Mesenchymal stem cell (in vitro differentiated cells and primary cell): ENCODE data around the gene SLC6A18.

ENCODE experiments used
- DNase-seq: peaks from one replicate; pipeline ENCODE4 v3.0.0-alpha.2; 2013
- H2AFZ ChIP-seq: one replicate; pipeline ENCODE4 v1.6.1; 2013; ENCODE audit warnings: low read depth, mild to moderate bottlenecking, control low read depth, inconsistent platforms, low read length, moderate library complexity
- H2AK5ac ChIP-seq: 2 replicates; pipeline ENCODE4 v1.6.1; 2013; ENCODE audit warnings: low read length, moderate library complexity, mild to moderate bottlenecking, inconsistent platforms; ENCODE audit not compliant: severe bottlenecking
- H2BK120ac ChIP-seq: one replicate; pipeline ENCODE4 v1.6.1; 2013; ENCODE audit warnings: low read depth, mild to moderate bottlenecking, inconsistent platforms, low read length, moderate library complexity
- H2BK12ac ChIP-seq, 2 experiments: one replicate each; pipeline ENCODE4 v1.6.1; 2013; ENCODE audit warnings: inconsistent platforms in 2 of 2, low read length in 2 of 2, mild to moderate bottlenecking in 2 of 2, moderate library complexity in 2 of 2, control low read depth in 1 of 2
- H2BK15ac ChIP-seq: one replicate; pipeline ENCODE4 v1.6.1; 2013; ENCODE audit warnings: mild to moderate bottlenecking, low read depth, inconsistent platforms; ENCODE audit not compliant: poor library complexity, severe bottlenecking
- H2BK5ac ChIP-seq: 2 replicates; pipeline ENCODE4 v1.6.1; 2013; ENCODE audit warnings: low read depth, mild to moderate bottlenecking, low read length, control low read depth, inconsistent platforms; ENCODE audit not compliant: poor library complexity, severe bottlenecking
- H3K14ac ChIP-seq, 2 experiments: one replicate each; pipeline ENCODE4 v1.6.1; 2013; ENCODE audit warnings: inconsistent platforms in 2 of 2, low read length in 2 of 2, control low read depth in 1 of 2, mild to moderate bottlenecking in 1 of 2, moderate library complexity in 1 of 2
- H3K18ac ChIP-seq, 2 experiments: one replicate each; pipeline ENCODE4 v1.6.1; 2013; ENCODE audit warnings: inconsistent platforms in 2 of 2, low read length in 2 of 2, control low read depth in 1 of 2, low read depth in 1 of 2, mild to moderate bottlenecking in 1 of 2
- H3K23ac ChIP-seq, 2 experiments: one replicate each; pipeline ENCODE4 v1.6.1; 2013; ENCODE audit warnings: inconsistent platforms in 2 of 2, low read length in 2 of 2, mild to moderate bottlenecking in 2 of 2, moderate library complexity in 2 of 2, control low read depth in 1 of 2
- H3K27ac ChIP-seq: 2 replicates; pipeline ENCODE4 v1.5.1; 2013; ENCODE audit warnings: mild to moderate bottlenecking, moderate library complexity, low read length, control low read depth, inconsistent platforms; ENCODE audit not compliant: poor library complexity, severe bottlenecking
- H3K27me3 ChIP-seq, 2 experiments: 2 replicates each; pipeline versions ENCODE4 v1.6.1 to v1.7.0; 2013; ENCODE audit warnings: low read length in 2 of 2, mild to moderate bottlenecking in 2 of 2, moderate library complexity in 2 of 2, control low read depth in 1 of 2, inconsistent platforms in 1 of 2; ENCODE audit not compliant: control insufficient read depth in 1 of 2, insufficient read depth in 1 of 2
- H3K36me3 ChIP-seq, 2 experiments: 2 replicates each; pipeline versions ENCODE4 v1.6.1 to v1.7.0; 2013; ENCODE audit warnings: low read length in 2 of 2, control low read depth in 1 of 2, inconsistent platforms in 1 of 2, low read depth in 1 of 2, mild to moderate bottlenecking in 1 of 2; ENCODE audit not compliant: insufficient read depth in 2 of 2, control insufficient read depth in 1 of 2
- H3K4ac ChIP-seq, 2 experiments: one replicate each; pipeline ENCODE4 v1.6.1; 2013; ENCODE audit warnings: inconsistent platforms in 2 of 2, low read length in 2 of 2, mild to moderate bottlenecking in 2 of 2, moderate library complexity in 2 of 2, control low read depth in 1 of 2, low read depth in 1 of 2
- H3K4me1 ChIP-seq: 2 replicates; pipeline ENCODE4 v1.6.1; 2013; ENCODE audit warnings: low read depth, low read length, control low read depth; ENCODE audit not compliant: control insufficient read depth, insufficient read depth
- H3K4me2 ChIP-seq: 2 replicates; pipeline ENCODE4 v1.6.1; 2013; ENCODE audit warnings: low read length, mild to moderate bottlenecking, inconsistent platforms; ENCODE audit not compliant: poor library complexity, severe bottlenecking
- H3K4me3 ChIP-seq, 2 experiments: 2 replicates each; pipeline versions ENCODE4 v1.5.1 to v1.7.0; 2013; ENCODE audit warnings: low read length in 2 of 2, mild to moderate bottlenecking in 2 of 2, control low read depth in 1 of 2, low read depth in 1 of 2; ENCODE audit not compliant: insufficient read depth in 1 of 2
- H3K79me1 ChIP-seq: replicated peaks from 2 replicates; pipeline ENCODE4 v1.6.1; 2013; ENCODE audit warnings: mild to moderate bottlenecking, control low read depth, low read length, inconsistent platforms; ENCODE audit not compliant: poor library complexity, severe bottlenecking
- H3K9ac ChIP-seq: 2 replicates; pipeline ENCODE4 v1.7.0; 2013; ENCODE audit warnings: mild to moderate bottlenecking, low read length, moderate library complexity
- H3K9me3 ChIP-seq: 2 replicates; pipeline ENCODE4 v1.7.0; 2013; ENCODE audit warnings: mild to moderate bottlenecking, low read length; ENCODE audit not compliant: control insufficient read depth
- H4K8ac ChIP-seq: one replicate; pipeline ENCODE4 v1.6.1; 2013; ENCODE audit warnings: inconsistent platforms, mild to moderate bottlenecking, low read length, moderate library complexity
- H4K91ac ChIP-seq: one replicate; pipeline ENCODE4 v1.6.1; 2013; ENCODE audit warnings: mild to moderate bottlenecking, low read length, inconsistent platforms
- WGBS: methylation state at CpG from one replicate; pipeline ENCODE4 v1.1.7; 2013; ENCODE audit warnings: mixed read lengths; 5-methylcytosine and 5-hydroxymethylcytosine counted together

Gene SLC6A18

DNA sequence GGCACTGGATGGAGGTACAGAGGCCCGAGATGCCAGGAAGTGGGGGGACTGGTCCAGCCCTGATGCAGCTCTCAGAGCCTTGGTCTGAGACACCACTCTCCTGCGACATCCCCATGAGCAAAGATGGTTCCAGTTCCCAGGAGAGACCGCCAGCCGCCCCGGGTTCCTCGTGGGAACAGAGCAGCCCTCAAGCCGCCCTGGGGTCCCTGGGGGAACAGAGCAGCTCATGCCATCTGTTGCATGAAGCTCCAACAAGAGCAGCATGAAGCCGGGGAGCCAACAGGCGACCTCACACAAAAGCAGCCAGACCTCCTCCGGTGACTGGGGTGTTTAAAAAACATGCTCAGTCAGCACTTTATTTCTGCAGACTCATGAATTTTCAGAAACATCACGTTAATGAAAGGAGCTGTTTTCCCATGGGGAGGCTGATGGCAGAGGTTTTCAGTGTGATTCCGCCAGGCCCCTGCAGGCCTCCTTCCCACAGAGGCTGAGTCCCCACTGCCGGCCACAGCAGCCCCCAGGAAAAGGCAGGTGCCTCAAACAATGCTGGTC is 6.2 kb downstream of the SLC6A18 start:
- Histone ChIP-seq H2AFZ (no peak overlapping the region), H3K4me1 (no peaks in the 10 kb centered on the region), H3K9ac (no peak overlapping the region), H4K91ac (no peak overlapping the region), H2BK15ac (no peak overlapping the region), H2BK12ac (no peak overlapping the region), H3K4me3 (no peak overlapping the region), H2AK5ac (no peak overlapping the region), H3K23ac (no peak overlapping the region), H3K4me2 (no peak overlapping the region), H3K9me3 (peaks cover 18% of the 10 kb centered on the region), H3K79me1 (no peaks in the 10 kb centered on the region), H3K18ac (no peak overlapping the region), H2BK5ac (no peak overlapping the region), H3K4ac (no peak overlapping the region), H2BK120ac (no peak overlapping the region), H3K27me3 (peaks cover 0 to 35% of the 10 kb centered on the region in 2 experiments), H4K8ac (no peak overlapping the region), H3K14ac (no peak overlapping the region), H3K36me3 (no peaks in the 10 kb centered on the region), H3K27ac (no peak overlapping the region)
- WGBS, result 80% methylated on average over 13 of the region's 13 CpGs
- DNase-seq, result no peak

DNA sequence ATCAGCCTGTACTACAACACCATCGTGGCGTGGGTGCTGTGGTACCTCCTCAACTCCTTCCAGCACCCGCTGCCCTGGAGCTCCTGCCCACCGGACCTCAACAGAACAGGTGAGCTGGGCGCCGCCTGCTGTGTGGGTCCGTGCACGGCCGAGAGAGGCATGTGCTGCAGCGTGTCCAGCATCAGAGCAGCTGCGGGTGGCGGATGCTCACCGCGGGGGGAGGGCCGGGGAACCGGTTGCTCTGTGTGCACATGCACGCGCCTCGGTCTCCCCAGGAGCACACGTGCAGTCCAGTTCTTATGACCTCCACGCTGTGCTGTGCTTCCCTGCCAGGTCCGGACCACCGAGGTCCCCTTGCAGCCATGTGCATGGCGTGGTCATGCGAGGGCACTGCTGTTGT is 7.6 kb downstream of the SLC6A18 start:
- H2BK15ac ChIP-seq, result no peak overlapping the region
- no peaks in the 10 kb centered on the region for H3K79me1 ChIP-seq
- H3K9me3 ChIP-seq, result peaks cover 21% of the 10 kb centered on the region
- no peak overlapping the region for H4K91ac ChIP-seq
- no peak for DNase-seq
- no peak overlapping the region for H3K23ac ChIP-seq
- H3K14ac ChIP-seq, result no peak overlapping the region
- H3K27me3 ChIP-seq, result peaks cover 0 to 24% of the 10 kb centered on the region in 2 experiments
- H2BK12ac ChIP-seq, result no peak overlapping the region
- no peak overlapping the region for H2BK5ac ChIP-seq
- no peak overlapping the region for H2AFZ ChIP-seq
- no peaks in the 10 kb centered on the region for H3K36me3 ChIP-seq
- H3K4ac ChIP-seq, result no peak overlapping the region
- no peak overlapping the region for H2AK5ac ChIP-seq
- no peak overlapping the region for H3K27ac ChIP-seq
- H3K4me1 ChIP-seq, result no peaks in the 10 kb centered on the region
- H3K9ac ChIP-seq, result no peak overlapping the region
- no peak overlapping the region for H2BK120ac ChIP-seq
- no peak overlapping the region for H3K4me3 ChIP-seq
- H3K4me2 ChIP-seq, result no peak overlapping the region
- no peak overlapping the region for H3K18ac ChIP-seq
- no peak overlapping the region for H4K8ac ChIP-seq
- WGBS, result 92% methylated on average over 25 of the region's 25 CpGs

- Histone ChIP-seq H2AFZ (no peak overlapping the region), H4K8ac (no peak overlapping the region), H2BK12ac (no peak overlapping the region), H3K23ac (no peak overlapping the region), H3K18ac (no peak overlapping the region), H3K79me1 (no peaks in the 10 kb centered on the region), H2BK120ac (no peak overlapping the region), H3K4me3 (no peak overlapping the region), H3K27me3 (peaks cover 0 to 3% of the 10 kb centered on the region in 2 experiments), H3K4ac (no peak overlapping the region), H2AK5ac (no peak overlapping the region), H3K9me3 (peaks cover 21% of the 10 kb centered on the region), H2BK5ac (no peak overlapping the region), H3K36me3 (no peaks in the 10 kb centered on the region), H3K14ac (no peak overlapping the region), H4K91ac (no peak overlapping the region), H3K9ac (no peak overlapping the region), H3K4me1 (no peaks in the 10 kb centered on the region), H3K4me2 (no peak overlapping the region), H2BK15ac (no peak overlapping the region), H3K27ac (no peak overlapping the region)
- WGBS, result 85% methylated on average over 5 of the region's 8 CpGs
- DNase-seq, result no peak
These were observed 10.2 kb downstream of the SLC6A18 start for GRCh38 chr5:1235379-1235778.

- no peak overlapping the region for H3K9ac ChIP-seq
- no peak overlapping the region for H3K18ac ChIP-seq
- no peaks in the 10 kb centered on the region for H3K79me1 ChIP-seq
- H3K4me1 ChIP-seq, result no peaks in the 10 kb centered on the region
- no peaks in the 10 kb centered on the region for H3K36me3 ChIP-seq
- H3K9me3 ChIP-seq, result peaks cover 21% of the 10 kb centered on the region
- no peak for DNase-seq
- no CpG with 5 or more reads among the region's 1 CpG for WGBS
- no peak overlapping the region for H2BK5ac ChIP-seq
- H4K8ac ChIP-seq, result no peak overlapping the region
- no peak overlapping the region for H4K91ac ChIP-seq
- H3K27ac ChIP-seq, result no peak overlapping the region
- H3K23ac ChIP-seq, result no peak overlapping the region
- H3K4ac ChIP-seq, result no peak overlapping the region
- no peak overlapping the region for H2BK12ac ChIP-seq
- H3K14ac ChIP-seq, result no peak overlapping the region
- no peak overlapping the region for H2BK120ac ChIP-seq
- H3K4me2 ChIP-seq, result no peak overlapping the region
- H2AFZ ChIP-seq, result no peak overlapping the region
- H3K4me3 ChIP-seq, result no peak overlapping the region
- no peak overlapping the region for H2AK5ac ChIP-seq
- H3K27me3 ChIP-seq, result peaks cover 0 to 2% of the 10 kb centered on the region in 2 experiments
- no peak overlapping the region for H2BK15ac ChIP-seq
These were observed 10.7 kb downstream of the SLC6A18 start for GRCh38 chr5:1235838-1236237.
